Measurements from ENCODE around the gene RFX7. TPM values are rescaled to one million over a fixed set of nuclear protein-coding genes. Genes with fewer than 3 reads are reported as not detected.
A peak's percentile ranks its signal among the peaks of the same experiment; 100 is the strongest.

The RFX7 gene
- total RNA-seq, 4 donors from 2014 or later, result 7.5 to 10.7 (median 9.9) TPM

DNA sequence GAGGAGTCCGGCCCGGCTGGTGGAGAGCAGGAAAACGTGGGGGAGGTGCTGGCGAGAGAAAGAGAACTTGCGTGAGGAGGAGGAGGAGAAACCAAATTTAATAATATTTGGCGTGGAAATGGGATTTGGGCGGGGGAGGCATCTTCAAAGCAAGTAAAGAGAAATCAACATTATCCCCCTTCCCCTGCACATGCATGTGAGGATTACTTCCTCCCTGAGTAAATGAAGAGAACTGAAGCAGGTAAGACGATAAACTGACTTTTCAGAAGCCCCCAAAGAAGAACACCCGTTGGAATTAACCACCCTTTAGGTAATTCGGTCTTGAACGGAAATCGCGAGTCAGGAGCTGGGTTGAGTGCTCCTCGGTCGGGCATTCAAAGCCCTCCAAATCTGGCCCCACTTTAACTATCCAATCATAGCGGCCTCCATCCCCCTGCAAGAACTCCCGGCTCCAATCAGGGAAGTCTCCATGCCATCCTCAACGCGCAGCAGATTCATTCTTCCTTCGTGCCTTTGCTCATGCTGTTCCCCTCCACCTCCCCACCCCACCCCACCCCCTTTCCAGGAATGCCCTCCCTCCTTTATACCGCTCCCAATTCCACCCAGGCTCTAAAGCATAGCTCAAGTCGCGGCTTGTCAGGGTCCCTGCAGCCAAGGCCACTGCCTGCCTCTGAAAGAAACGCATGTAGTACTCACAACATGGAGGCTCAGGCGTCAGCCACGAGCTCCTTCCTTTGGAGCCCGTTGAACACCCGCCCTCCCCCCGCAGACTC, 545 bp upstream of the RFX7 start:
- TF ChIP-seq, protein P1, sequence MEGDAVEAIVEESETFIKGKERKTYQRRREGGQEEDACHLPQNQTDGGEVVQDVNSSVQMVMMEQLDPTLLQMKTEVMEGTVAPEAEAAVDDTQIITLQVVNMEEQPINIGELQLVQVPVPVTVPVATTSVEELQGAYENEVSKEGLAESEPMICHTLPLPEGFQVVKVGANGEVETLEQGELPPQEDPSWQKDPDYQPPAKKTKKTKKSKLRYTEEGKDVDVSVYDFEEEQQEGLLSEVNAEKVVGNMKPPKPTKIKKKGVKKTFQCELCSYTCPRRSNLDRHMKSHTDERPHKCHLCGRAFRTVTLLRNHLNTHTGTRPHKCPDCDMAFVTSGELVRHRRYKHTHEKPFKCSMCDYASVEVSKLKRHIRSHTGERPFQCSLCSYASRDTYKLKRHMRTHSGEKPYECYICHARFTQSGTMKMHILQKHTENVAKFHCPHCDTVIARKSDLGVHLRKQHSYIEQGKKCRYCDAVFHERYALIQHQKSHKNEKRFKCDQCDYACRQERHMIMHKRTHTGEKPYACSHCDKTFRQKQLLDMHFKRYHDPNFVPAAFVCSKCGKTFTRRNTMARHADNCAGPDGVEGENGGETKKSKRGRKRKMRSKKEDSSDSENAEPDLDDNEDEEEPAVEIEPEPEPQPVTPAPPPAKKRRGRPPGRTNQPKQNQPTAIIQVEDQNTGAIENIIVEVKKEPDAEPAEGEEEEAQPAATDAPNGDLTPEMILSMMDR (IDR thresholded peaks at IDR 0.05), result no peak
- Histone ChIP-seq H3K27me3 (no peaks in the 10 kb centered on the region), H3K36me3 (no peaks in the 10 kb centered on the region), H3K9me3 (no peaks in the 10 kb centered on the region), H3K4me3 (peak overlapping the region; percentile 85 to 96 (median 92)), H3K4me1 (peaks cover 10 to 58% (median 18%) of the 10 kb centered on the region in 3 donors), H3K27ac (peak overlapping the region; percentile 94 to 97 (median 96))
- intact Hi-C loops (cut with DNase I), result no loop called here
- no peak for DNase-seq
- WGBS, 2 donors, result 1% methylated on average over 23 to 28 of the region's 29 CpGs

DNA sequence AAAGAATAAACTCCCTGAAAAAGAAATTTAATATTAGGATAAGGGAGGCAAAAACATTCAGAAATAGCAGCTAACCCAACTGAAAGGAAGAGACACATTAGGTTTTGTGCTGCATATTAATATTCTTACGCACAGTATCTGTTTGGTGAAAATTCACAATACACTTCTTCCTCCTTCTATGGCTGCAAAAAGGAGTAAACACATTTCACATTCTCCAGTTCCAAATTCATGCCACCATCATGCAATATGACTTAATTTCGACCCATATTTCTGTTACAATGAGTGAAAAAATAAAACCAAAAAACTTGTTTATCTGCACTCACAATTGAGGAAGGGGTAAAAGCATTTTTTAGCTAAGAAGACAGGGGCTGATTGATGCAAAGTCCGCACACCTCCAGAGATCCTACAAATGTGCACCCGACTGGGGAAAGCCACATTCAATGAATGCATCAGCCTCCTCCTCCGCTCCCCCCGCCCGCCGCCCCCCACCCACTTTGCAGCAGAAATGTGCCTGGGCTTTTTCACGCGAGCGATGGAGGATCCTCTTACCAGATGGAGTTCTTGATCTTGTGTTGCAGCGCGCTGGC, 1.0 kb downstream of the RFX7 start:
- no peaks in the 10 kb centered on the region for H3K9me3 ChIP-seq
- H3K4me1 ChIP-seq, result peaks cover 10 to 58% (median 18%) of the 10 kb centered on the region in 3 donors
- peak overlapping the region; percentile 94 to 97 (median 96) for H3K27ac ChIP-seq
- 0% methylated on average over 4 to 11 of the region's 13 CpGs for WGBS, 2 donors
- no peak for TF ChIP-seq POLR2A (IDR thresholded peaks at IDR 0.05)
- TF ChIP-seq, protein P1 (IDR thresholded peaks at IDR 0.05), result no peak
- intact Hi-C loops (cut with DNase I), result no loop called here
- no peak for DNase-seq
- H3K36me3 ChIP-seq, result no peaks in the 10 kb centered on the region
- peak overlapping the region; percentile 85 to 96 (median 92) for H3K4me3 ChIP-seq
- no peaks in the 10 kb centered on the region for H3K27me3 ChIP-seq

DNA sequence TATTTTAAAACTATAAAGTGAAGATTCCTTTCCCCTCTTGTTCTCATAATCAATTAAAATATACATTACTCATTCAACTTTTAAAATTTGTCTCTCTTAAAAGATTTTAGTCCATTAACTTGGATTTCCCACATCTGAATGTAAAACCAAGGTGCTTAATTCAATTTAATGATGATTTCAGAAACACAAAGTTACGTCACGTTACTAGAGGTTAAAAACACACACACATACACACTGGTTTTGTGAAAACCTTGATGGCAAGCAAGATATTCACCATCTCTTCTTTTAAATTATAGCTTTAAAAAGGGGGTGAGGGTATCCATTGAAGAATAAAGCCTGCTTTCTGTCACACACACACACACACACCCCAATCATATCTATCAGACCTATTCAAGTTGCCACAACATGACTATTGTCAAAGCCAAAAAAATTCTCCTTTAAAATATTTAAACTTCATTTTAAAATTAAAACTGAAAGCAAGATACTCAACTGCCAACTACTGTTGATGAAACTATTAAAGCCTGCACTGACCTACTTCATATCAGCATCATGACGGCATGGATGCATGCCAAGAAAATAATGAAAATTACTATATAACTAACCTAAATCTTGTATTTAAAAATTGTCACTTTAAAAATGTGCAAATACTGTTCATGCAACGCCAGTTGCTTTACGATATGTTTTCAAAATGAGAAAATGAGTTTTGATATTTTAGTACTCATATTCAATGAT, 2.1 kb downstream of the RFX7 start:
- TF ChIP-seq, protein P1 (IDR thresholded peaks at IDR 0.05), result no peak
- TF ChIP-seq POLR2A (IDR thresholded peaks at IDR 0.05), result no peak
- Histone ChIP-seq H3K27ac (peak overlapping the region in 3 of 4 donors; percentile 4 to 96 (median 21)), H3K9me3 (no peaks in the 10 kb centered on the region), H3K4me1 (peaks cover 10 to 60% (median 18%) of the 10 kb centered on the region in 3 donors), H3K4me3 (peak overlapping the region in 3 of 4 donors; percentile 85 to 96 (median 89)), H3K36me3 (no peaks in the 10 kb centered on the region), H3K27me3 (no peaks in the 10 kb centered on the region)
- 21 to 24% methylated on average over 5 of the region's 5 CpGs for WGBS, 2 donors
- DNase-seq, result no peak
- intact Hi-C loops (cut with DNase I), result no loop called here

DNA sequence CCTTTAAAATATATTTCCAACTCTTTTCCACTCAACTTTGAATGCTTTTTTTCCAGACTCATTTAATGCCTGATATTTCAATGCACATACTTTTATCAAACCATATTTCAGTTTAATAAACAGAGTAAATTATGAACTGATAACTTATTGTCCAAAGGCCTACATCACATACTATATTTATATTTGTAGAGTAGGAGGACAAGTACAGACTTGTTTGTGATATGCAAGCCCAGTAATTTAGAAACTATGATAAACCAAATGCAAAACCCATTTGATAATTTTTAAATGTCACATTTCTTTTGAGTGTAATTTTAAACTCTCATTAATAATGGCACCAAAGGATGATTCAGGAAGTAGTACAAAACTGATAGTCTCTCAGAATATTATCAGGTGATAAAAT, 3.3 kb downstream of the RFX7 start:
- H3K4me3 ChIP-seq, result no peak overlapping the region
- no peak overlapping the region for H3K27ac ChIP-seq
- no peak for TF ChIP-seq POLR2A (IDR thresholded peaks at IDR 0.05)
- TF ChIP-seq, protein P1 (IDR thresholded peaks at IDR 0.05), result no peak
- H3K27me3 ChIP-seq, result no peaks in the 10 kb centered on the region
- intact Hi-C loops (cut with DNase I), result no loop called here
- no peaks in the 10 kb centered on the region for H3K36me3 ChIP-seq
- no peaks in the 10 kb centered on the region for H3K9me3 ChIP-seq
- peaks cover 10 to 53% (median 15%) of the 10 kb centered on the region in 3 donors for H3K4me1 ChIP-seq
- DNase-seq, result no peak

DNA sequence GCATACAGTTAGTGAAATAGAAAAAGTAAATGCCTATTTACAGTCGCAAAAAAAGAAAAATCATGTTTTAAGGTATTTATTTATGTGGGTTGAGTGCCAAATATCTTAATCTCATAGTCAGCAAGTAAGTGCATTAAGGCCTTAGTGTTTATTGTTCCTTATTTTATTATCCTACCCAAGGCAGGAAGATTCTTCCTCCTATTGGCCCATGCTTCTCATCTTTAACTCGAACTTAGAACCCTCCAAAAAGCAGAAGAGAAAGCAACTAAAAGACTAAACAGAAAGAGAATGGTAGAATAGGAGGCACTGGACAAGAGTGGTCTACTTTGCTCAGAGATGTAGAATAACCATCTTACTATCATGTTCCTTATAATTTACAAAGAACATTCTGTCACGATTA, 7.5 kb downstream of the RFX7 start:
- H3K27ac ChIP-seq, result no peak overlapping the region
- peaks cover 0 to 19% (median 8%) of the 10 kb centered on the region in 3 donors for H3K9me3 ChIP-seq
- peaks cover 0 to 25% (median 0%) of the 10 kb centered on the region in 3 donors for H3K36me3 ChIP-seq
- no peak overlapping the region for H3K4me3 ChIP-seq
- TF ChIP-seq, protein P1 (IDR thresholded peaks at IDR 0.05), result no peak
- TF ChIP-seq POLR2A (IDR thresholded peaks at IDR 0.05), result no peak
- H3K27me3 ChIP-seq, result no peaks in the 10 kb centered on the region
- intact Hi-C loops (cut with DNase I), result no loop called here
- no peak for DNase-seq
- 60 to 64% methylated on average over 3 of the region's 3 CpGs for WGBS, 2 donors
- H3K4me1 ChIP-seq, result peaks cover 0 to 19% (median 5%) of the 10 kb centered on the region in 3 donors
